NOMO-1 treated with dmso at 0.1 percent for 144 hours (cell line): Measurements from ENCODE around the gene AKAP12.

Experiments
- DNase-seq: peaks from one replicate; lab custom pipeline; 2025; ENCODE audit not compliant: unreplicated experiment; lab: John Stamatoyannopoulos, UW

The AKAP12 gene

GRCh38 chr6:151279891-151280290 is 40.1 kb downstream of the AKAP12 start:
- no peak for DNase-seq

GRCh38 chr6:151280859-151281258 is 41.1 kb downstream of the AKAP12 start:
- no peak for DNase-seq

GRCh38 chr6:151284012-151284411 is 44.2 kb downstream of the AKAP12 start:
- DNase-seq: no peak

- DNase-seq: no peak
These were observed 44.8 kb downstream of the AKAP12 start for GRCh38 chr6:151284548-151285017.

GRCh38 chr6:151285122-151285521 is 45.4 kb downstream of the AKAP12 start:
- DNase-seq: no peak

- no peak for DNase-seq
These were observed 46.4 kb downstream of the AKAP12 start for GRCh38 chr6:151286214-151286613.

GRCh38 chr6:151288712-151289398 is 49.1 kb downstream of the AKAP12 start:
- no peak for DNase-seq

GRCh38 chr6:151289399-151290007 is 49.7 kb downstream of the AKAP12 start:
- DNase-seq: no peak

- DNase-seq: no peak
These were observed 51.3 kb downstream of the AKAP12 start for GRCh38 chr6:151290877-151291721.

- DNase-seq: no peak
These were observed 51.9 kb downstream of the AKAP12 start for GRCh38 chr6:151291722-151292059.

GRCh38 chr6:151292974-151293687 is 53.4 kb downstream of the AKAP12 start:
- DNase-seq: no peak

- DNase-seq: no peak
These were observed 53.9 kb downstream of the AKAP12 start for GRCh38 chr6:151293688-151294016.

- DNase-seq: no peak
These were observed 54.9 kb downstream of the AKAP12 start for GRCh38 chr6:151294561-151295101.

- no peak for DNase-seq
These were observed 58.1 kb downstream of the AKAP12 start for GRCh38 chr6:151297886-151298285.

GRCh38 chr6:151299011-151299410 is 59.2 kb downstream of the AKAP12 start:
- DNase-seq: no peak

GRCh38 chr6:151300267-151300991 is 60.7 kb downstream of the AKAP12 start:
- DNase-seq: no peak

- no peak for DNase-seq
These were observed 61.8 kb downstream of the AKAP12 start for GRCh38 chr6:151301547-151301946.

GRCh38 chr6:151303231-151303630 is 63.5 kb downstream of the AKAP12 start:
- DNase-seq: no peak

GRCh38 chr6:151306269-151306783 is 66.6 kb downstream of the AKAP12 start:
- DNase-seq: no peak

GRCh38 chr6:151307501-151307900 is 67.7 kb downstream of the AKAP12 start:
- DNase-seq: no peak
